Endothelial cell of umbilical vein (primary cell): ENCODE data around the gene CLTCL1. TPM values are rescaled to one million over a fixed set of nuclear protein-coding genes. Genes with fewer than 3 reads are reported as not detected.

Experiments
- BruUV-seq: library from RNA; stranded (reverse); fragments of 400-500 nt; replicated peaks from 2 replicates; lab custom pipeline; 2021; lab: Mats Ljungman, UMichigan
- CTCF ChIA-PET: fragments of 300-600, 350-600 bp; sonication (Branson Sonifier 250); formaldehyde crosslinking; loops from one replicate; lab custom pipeline; 2021; ENCODE audit warnings: antibody characterized with exemption, inconsistent platforms; lab: Charles Lee
- POLR2A ChIA-PET: fragments of 300-600, 350-600 bp; sonication (Branson Sonifier 250); formaldehyde crosslinking; loops from one replicate; lab custom pipeline; 2021; ENCODE audit warnings: antibody characterized with exemption, inconsistent platforms; lab: Charles Lee
- DNase-seq: peaks from one replicate; pipeline ENCODE4 v3.0.0-alpha.2; 2011; ENCODE audit warnings: low read depth, low spot score
- FAIRE-seq: peaks from 2 replicates; lab custom pipeline; 2011; peaks lifted over from hg19 to GRCh38; lab: Jason Lieb, UNC
- H2AFZ ChIP-seq: 2 replicates; pipeline ENCODE4 v1.6.0; 2012; ENCODE audit warnings: low read depth, low read length, control low read depth, inconsistent platforms
- H3K27ac ChIP-seq: 2 replicates; pipeline ENCODE4 v1.5.1; 2011; ENCODE audit warnings: low read depth, mild to moderate bottlenecking, control low read depth, low read length, moderate library complexity; ENCODE audit not compliant: insufficient read depth
- H3K27me3 ChIP-seq, 2 experiments: 2 replicates each; pipeline versions ENCODE4 v1.6.0 to v1.6.1; 2011; ENCODE audit warnings: low read length in 2 of 2, mixed read lengths in 1 of 2; ENCODE audit not compliant: control insufficient read depth in 2 of 2, insufficient read depth in 2 of 2
- H3K36me3 ChIP-seq, 2 experiments: 2 replicates in 1 of 2; 3 replicates in 1 of 2; pipeline ENCODE4 v1.5.1; 2011; ENCODE audit warnings: low read length in 2 of 2, mild to moderate bottlenecking in 1 of 2, moderate library complexity in 1 of 2; ENCODE audit not compliant: control insufficient read depth in 2 of 2, insufficient read depth in 2 of 2; ENCODE audit errors: extremely low read depth in 1 of 2
- H3K4me1 ChIP-seq: 3 replicates; pipeline ENCODE4 v1.5.1; 2011; ENCODE audit warnings: mild to moderate bottlenecking, low read length; ENCODE audit not compliant: control insufficient read depth, insufficient read depth; ENCODE audit errors: extremely low read depth
- H3K4me2 ChIP-seq: 2 replicates; pipeline ENCODE4 v1.6.1; 2011; ENCODE audit warnings: low read length, control low read depth, mixed read lengths; ENCODE audit not compliant: insufficient read depth
- H3K4me3 ChIP-seq, 3 experiments: fragments of 200-600 bp in 1 of 3; sonication (generic), shearing (Covaris generic) in 1 of 3; replicated peaks in 1 of 3; 2 replicates each; pipeline ENCODE4 v1.5.1; 2011 to 2016; ENCODE audit warnings: control low read depth in 3 of 3, low read length in 3 of 3, mild to moderate bottlenecking in 2 of 3, inconsistent platforms in 1 of 3, low read depth in 1 of 3, moderate library complexity in 1 of 3; ENCODE audit not compliant: insufficient read depth in 1 of 3
- H3K79me2 ChIP-seq: 2 replicates; pipeline ENCODE4 v1.6.0; 2012; ENCODE audit warnings: low read length, inconsistent platforms; ENCODE audit not compliant: control insufficient read depth, insufficient read depth
- H3K9ac ChIP-seq: replicated peaks from 2 replicates; pipeline ENCODE3; 2011; ENCODE audit warnings: low read length, control low read depth; ENCODE audit not compliant: insufficient read depth; ENCODE audit errors: extremely low read depth
- H3K9me1 ChIP-seq: replicated peaks from 3 replicates; pipeline ENCODE4 v1.6.0; 2011; ENCODE audit warnings: mild to moderate bottlenecking, low read length; ENCODE audit not compliant: control insufficient read depth, insufficient read depth; ENCODE audit errors: extremely low read depth
- H3K9me3 ChIP-seq: replicated peaks from 2 replicates; pipeline ENCODE4 v1.5.1; 2012; ENCODE audit warnings: low read length, inconsistent platforms; ENCODE audit not compliant: control insufficient read depth, insufficient read depth
- H4K20me1 ChIP-seq: replicated peaks from 2 replicates; pipeline ENCODE3; 2011; ENCODE audit warnings: mild to moderate bottlenecking, low read length; ENCODE audit not compliant: control insufficient read depth, insufficient read depth; ENCODE audit errors: extremely low read depth
- CTCF ChIP-seq, 2 donors: IDR thresholded peaks; 1 replicate in 1 of 2; 2 replicates in 1 of 2; pipeline ENCODE4 v1.5.1; 2011; ENCODE audit warnings: low read length in 2 of 2, mild to moderate bottlenecking in 2 of 2, moderate library complexity in 2 of 2, control low read depth in 1 of 2, inconsistent platforms in 1 of 2, low read depth in 1 of 2; ENCODE audit not compliant: insufficient read depth in 1 of 2; ENCODE audit errors: extremely low read depth in 1 of 2
- EZH2 ChIP-seq: IDR thresholded peaks from 2 replicates; pipeline ENCODE4 v1.6.1; 2012; ENCODE audit warnings: borderline replicate concordance, low read depth, mild to moderate bottlenecking, moderate library complexity, low read length, inconsistent platforms; ENCODE audit not compliant: severe bottlenecking
- FOS ChIP-seq: IDR thresholded peaks from 2 replicates; pipeline ENCODE4 v1.6.1; 2011; ENCODE audit warnings: mild to moderate bottlenecking, low read length, moderate library complexity, borderline replicate concordance; ENCODE audit not compliant: insufficient read depth
- JUN ChIP-seq: IDR thresholded peaks from 2 replicates; pipeline ENCODE4 v1.6.1; 2011; ENCODE audit warnings: borderline replicate concordance, low read depth; ENCODE audit not compliant: insufficient read length, insufficient read depth
- MYC ChIP-seq: IDR thresholded peaks from one replicate; pipeline ENCODE4 v1.6.1; 2011; ENCODE audit warnings: mild to moderate bottlenecking, low read depth, low read length
- POLR2A ChIP-seq: IDR thresholded peaks from 2 replicates; pipeline ENCODE4 v1.6.1; 2012; ENCODE audit warnings: low read depth, mild to moderate bottlenecking, control low read depth, low read length
- dilution Hi-C: fragments of 300-500 bp; cut with MboI; formaldehyde crosslinking; loops from one replicate; pipeline ENCODE4 v1.15.0; 2019; ENCODE audit warnings: low sequenced_read_pairs; ENCODE audit not compliant: extremely low pct_ligation_motif_present
- intact Hi-C: fragments of 100-400 bp; cut with micrococcal nuclease; formaldehyde crosslinking; loops from one replicate; pipeline ENCODE4 v1.10.0; 2022
- polyA plus RNA-seq, 4 experiments: library from polyadenylated mRNA; depleted of rRNA in 3 of 4; stranded (reverse) in 3 of 4; unstranded in 1 of 4; fragments of >200 nt; gene quantifications; 2 replicates each; pipeline versions ENCODE4 v1.2.1 to v1.2.3, GENCODE V29; 2011 to 2012; ENCODE audit warnings: missing spikeins in 1 of 4
- total RNA-seq: library from RNA; stranded (reverse); gene quantifications from 2 replicates; pipeline ENCODE4 v1.2.3, GENCODE V29; 2021

Gene CLTCL1
- total and polyA plus RNA-seq, 2 donors (not counting 3 experiments of a cell fraction or from before 2014, with no cell fraction given), result 5.0 to 6.2 TPM

- Histone ChIP-seq H2AFZ (no peak overlapping the region), H3K27ac (no peak overlapping the region), H3K4me2 (no peak overlapping the region), H3K9ac (no peak overlapping the region), H3K36me3 (peaks cover 11 to 59% of the 10 kb centered on the region in 2 experiments), H3K9me1 (no peaks in the 10 kb centered on the region), H3K4me1 (no peaks in the 10 kb centered on the region), H4K20me1 (no peaks in the 10 kb centered on the region), H3K79me2 (no peaks in the 10 kb centered on the region), H3K4me3 (no peak overlapping the region), H3K9me3 (no peaks in the 10 kb centered on the region), H3K27me3 (no peaks in the 10 kb centered on the region)
- BruUV-seq, result no TSS peak
- TF ChIP-seq EZH2 (no peak), POLR2A (no peak), JUN (no peak), MYC (no peak), FOS (no peak), CTCF (IDR thresholded peaks at IDR 0.05; ENCODE audit: extremely low read depth in 1 of 2, insufficient read depth in 1 of 2, low read depth in 1 of 2, low read length in 2 of 2) (no peak)
- ChIA-PET POLR2A (no interaction called here), CTCF (interaction anchor here (2.3 kb wide), 1 partner anchor 9 kb away, joined by 9 read pairs; the partner anchor contains the start of gene ESS2)
- dilution Hi-C loops, result no loop called here
- FAIRE-seq (no peak), DNase-seq (no peak)
- intact Hi-C loops, result no loop called here
These were observed 156.6 kb downstream of the CLTCL1 start for GRCh38 chr22:19134874-19135273.
